Fibroblast of lung (primary cell): ENCODE results near the gene URI1. TPM values are rescaled to one million over a fixed set of nuclear protein-coding genes. Genes with fewer than 3 reads are reported as not detected.

Experiments used
- DNase-seq, 2 donors: peaks; one replicate each; pipeline versions ENCODE4 v3.0.0 to v3.0.0-alpha.2; 2010; ENCODE audit warnings: low read depth in 2 of 2
- H2AFZ ChIP-seq: 2 replicates; pipeline ENCODE4 v1.5.1; 2012; ENCODE audit warnings: low read length, control low read depth, inconsistent platforms
- H3K27ac ChIP-seq: 2 replicates; pipeline ENCODE4 v1.5.1; 2011; ENCODE audit warnings: low read length, control low read depth; ENCODE audit not compliant: insufficient read depth
- H3K27me3 ChIP-seq: 2 replicates; pipeline ENCODE4 v1.5.1; 2011; ENCODE audit warnings: mild to moderate bottlenecking, low read length; ENCODE audit not compliant: control insufficient read depth, insufficient read depth
- H3K36me3 ChIP-seq: 2 replicates; pipeline ENCODE4 v1.5.1; 2011; ENCODE audit warnings: low read length; ENCODE audit not compliant: control insufficient read depth, insufficient read depth
- H3K4me1 ChIP-seq: 2 replicates; pipeline ENCODE4 v1.5.1; 2011; ENCODE audit warnings: low read length; ENCODE audit not compliant: control insufficient read depth, insufficient read depth; ENCODE audit errors: extremely low read depth
- H3K4me2 ChIP-seq: 2 replicates; pipeline ENCODE4 v1.5.1; 2011; ENCODE audit warnings: low read length, control low read depth; ENCODE audit not compliant: insufficient read depth; ENCODE audit errors: extremely low read depth
- H3K4me3 ChIP-seq, 4 experiments: fragments of 200-600 bp in 1 of 4; sonication (generic) in 1 of 4; replicated peaks in 1 of 4; 2 replicates each; pipeline ENCODE4 v1.5.1; 2011 to 2016; ENCODE audit warnings: low read length in 4 of 4, low read depth in 3 of 4, mild to moderate bottlenecking in 3 of 4, control low read depth in 2 of 4, inconsistent platforms in 1 of 4, mixed read lengths in 1 of 4; ENCODE audit not compliant: insufficient read depth in 1 of 4; ENCODE audit errors: control extremely low read depth in 1 of 4
- H3K79me2 ChIP-seq: 2 replicates; pipeline ENCODE4 v1.5.1; 2012; ENCODE audit warnings: mild to moderate bottlenecking, low read length, inconsistent platforms; ENCODE audit not compliant: control insufficient read depth, insufficient read depth
- H3K9ac ChIP-seq: 2 replicates; pipeline ENCODE4 v1.5.1; 2011; ENCODE audit warnings: mild to moderate bottlenecking, low read length, control low read depth; ENCODE audit not compliant: insufficient read depth
- H3K9me3 ChIP-seq: 2 replicates; pipeline ENCODE4 v1.5.1; 2012; ENCODE audit warnings: low read depth, low read length; ENCODE audit not compliant: control insufficient read depth, insufficient read depth
- H4K20me1 ChIP-seq: 2 replicates; pipeline ENCODE4 v1.5.1; 2011; ENCODE audit warnings: low read length; ENCODE audit not compliant: control insufficient read depth, insufficient read depth; ENCODE audit errors: extremely low read depth
- CTCF ChIP-seq, 2 donors: IDR thresholded peaks in 1 of 2; conservative IDR thresholded peaks in 1 of 2; 1 replicate in 1 of 2; 2 replicates in 1 of 2; pipeline ENCODE4 v1.5.1; 2011 to 2012; ENCODE audit warnings: low read length in 2 of 2, control low read depth in 1 of 2, inconsistent platforms in 1 of 2, low read depth in 1 of 2, mild to moderate bottlenecking in 1 of 2
- EZH2 ChIP-seq: IDR thresholded peaks from 2 replicates; pipeline ENCODE4 v1.5.1; 2012; ENCODE audit warnings: low read length, control low read depth, mild to moderate bottlenecking; ENCODE audit errors: missing control alignments
- polyA plus RNA-seq, 2 donors: library from polyadenylated mRNA; depleted of rRNA in 1 of 2; stranded (reverse) in 1 of 2; unstranded in 1 of 2; fragments of >200 nt; gene quantifications; 2 replicates each; pipeline ENCODE4 v1.2.1, GENCODE V29; 2011 to 2012; ENCODE audit warnings: missing spikeins in 1 of 2
- total RNA-seq: library from RNA; depleted of rRNA; stranded (reverse); fragments of >200 nt; gene quantifications from 2 replicates; pipeline ENCODE4 v1.2.1, GENCODE V29; 2014

Gene URI1
- total and polyA plus RNA-seq, 2 donors (not counting 1 experiment from before 2014, with no cell fraction given), result 62.6 to 77.4 TPM

GRCh38 chr19:30049226-30049625 lies 107.2 kb downstream of the URI1 start:
- H3K27ac ChIP-seq, result no peak overlapping the region
- TF ChIP-seq CTCF (conservative IDR thresholded peaks at IDR 0.05 in 1 of 2, IDR thresholded peaks at IDR 0.05 in 1 of 2; ENCODE audit: low read depth in 1 of 2, low read length in 2 of 2), result no peak
- no peak for TF ChIP-seq EZH2

GRCh38 chr19:30049846-30050667 lies 108.0 kb downstream of the URI1 start:
- no peaks in the 10 kb centered on the region for H3K36me3 ChIP-seq
- no peaks in the 10 kb centered on the region for H4K20me1 ChIP-seq
- no peaks in the 10 kb centered on the region for H3K79me2 ChIP-seq
- H2AFZ ChIP-seq, result no peak overlapping the region
- no peaks in the 10 kb centered on the region for H3K4me1 ChIP-seq
- H3K27me3 ChIP-seq, result no peaks in the 10 kb centered on the region
- H3K27ac ChIP-seq, result no peak overlapping the region
- TF ChIP-seq CTCF (conservative IDR thresholded peaks at IDR 0.05 in 1 of 2, IDR thresholded peaks at IDR 0.05 in 1 of 2; ENCODE audit: low read depth in 1 of 2, low read length in 2 of 2), result no peak
- TF ChIP-seq EZH2, result no peak
- no peak overlapping the region for H3K9ac ChIP-seq
- H3K4me2 ChIP-seq, result no peak overlapping the region
- no peaks in the 10 kb centered on the region for H3K9me3 ChIP-seq
- DNase-seq, result peak in 1 of 2 donors; percentile 2
- no peak overlapping the region for H3K4me3 ChIP-seq

More at GRCh38 chr19:30049226-30049625, 107.2 kb downstream of the URI1 start:
- DNase-seq, result no peak
- no peaks in the 10 kb centered on the region for H4K20me1 ChIP-seq
- no peak overlapping the region for H2AFZ ChIP-seq
- H3K36me3 ChIP-seq, result no peaks in the 10 kb centered on the region
- no peaks in the 10 kb centered on the region for H3K9me3 ChIP-seq
- no peaks in the 10 kb centered on the region for H3K27me3 ChIP-seq
- H3K79me2 ChIP-seq, result no peaks in the 10 kb centered on the region
- H3K4me3 ChIP-seq, result no peak overlapping the region
- no peak overlapping the region for H3K4me2 ChIP-seq
- H3K4me1 ChIP-seq, result no peaks in the 10 kb centered on the region
- no peak overlapping the region for H3K9ac ChIP-seq

- no peaks in the 10 kb centered on the region for H3K79me2 ChIP-seq
- no peaks in the 10 kb centered on the region for H4K20me1 ChIP-seq
- no peak overlapping the region for H3K9ac ChIP-seq
- H3K27me3 ChIP-seq, result no peaks in the 10 kb centered on the region
- TF ChIP-seq CTCF (conservative IDR thresholded peaks at IDR 0.05 in 1 of 2, IDR thresholded peaks at IDR 0.05 in 1 of 2; ENCODE audit: low read depth in 1 of 2, low read length in 2 of 2), result no peak
- no peak for TF ChIP-seq EZH2
- H3K9me3 ChIP-seq, result no peaks in the 10 kb centered on the region
- H3K4me1 ChIP-seq, result no peaks in the 10 kb centered on the region
- H3K4me3 ChIP-seq, result no peak overlapping the region
- H3K36me3 ChIP-seq, result no peaks in the 10 kb centered on the region
- DNase-seq, result no peak
- no peak overlapping the region for H3K4me2 ChIP-seq
- no peak overlapping the region for H2AFZ ChIP-seq
- H3K27ac ChIP-seq, result no peak overlapping the region
Observed at GRCh38 chr19:30052122-30053075, 110.4 kb downstream of the URI1 start.
